Fibroblast of pulmonary artery (primary cell): ENCODE data around the gene CTTNBP2NL.
"Not testable (repeated sequence)": the region's sequence is repeated elsewhere in the genome, so short reads cannot be mapped to it uniquely, and the experiment has no call there.

Source experiments
- DNase-seq: peaks from one replicate; pipeline ENCODE4 v3.0.0-alpha.2; 2010; ENCODE audit warnings: low read depth
- H3K4me3 ChIP-seq: replicated peaks from 2 replicates; pipeline ENCODE4 v1.5.1; 2011; ENCODE audit warnings: low read depth, mild to moderate bottlenecking, control low read depth, low read length, moderate library complexity
- CTCF ChIP-seq: IDR thresholded peaks from 2 replicates; pipeline ENCODE4 v1.5.1; 2011; ENCODE audit warnings: mild to moderate bottlenecking, control low read depth, low read length, inconsistent platforms; ENCODE audit errors: missing control alignments

Gene CTTNBP2NL

GRCh38 chr1:112440574-112440973, 44.6 kb downstream of the CTTNBP2NL start:
- no peak for DNase-seq
- H3K4me3 ChIP-seq: no peak overlapping the region
- TF ChIP-seq CTCF: no peak

GRCh38 chr1:112444269-112444668, 48.3 kb downstream of the CTTNBP2NL start:
- no peak for TF ChIP-seq CTCF
- DNase-seq: peak; percentile 34
- H3K4me3 ChIP-seq: no peak overlapping the region

- TF ChIP-seq CTCF: no peak
- no peak overlapping the region for H3K4me3 ChIP-seq
- DNase-seq: no peak
Observed at GRCh38 chr1:112445596-112445995, 49.6 kb downstream of the CTTNBP2NL start.

GRCh38 chr1:112446411-112446810, 50.4 kb downstream of the CTTNBP2NL start:
- H3K4me3 ChIP-seq: no peak overlapping the region
- TF ChIP-seq CTCF: no peak
- DNase-seq: no peak

GRCh38 chr1:112448904-112449629, 53.1 kb downstream of the CTTNBP2NL start:
- H3K4me3 ChIP-seq: no peak overlapping the region
- DNase-seq: no peak
- no peak for TF ChIP-seq CTCF

GRCh38 chr1:112449630-112449983, 53.6 kb downstream of the CTTNBP2NL start:
- TF ChIP-seq CTCF: no peak

GRCh38 chr1:112450773-112451172, 54.8 kb downstream of the CTTNBP2NL start:
- no peak overlapping the region for H3K4me3 ChIP-seq
- TF ChIP-seq CTCF: no peak
- DNase-seq: no peak

More at GRCh38 chr1:112449630-112449983, 53.6 kb downstream of the CTTNBP2NL start:
- H3K4me3 ChIP-seq: no peak overlapping the region
- DNase-seq: no peak

- not testable (repeated sequence) for DNase-seq, H3K4me3 ChIP-seq
Observed at GRCh38 chr1:112451301-112451700, 55.3 kb downstream of the CTTNBP2NL start.
